HG02610 (cell line): Measurements from ENCODE around the gene MARCHF3.
"Not testable (repeated sequence)": the region's sequence is repeated elsewhere in the genome, so short reads cannot be mapped to it uniquely, and the experiment has no call there.

Experiments
- ATAC-seq: cut with Tn5 transposase; IDR thresholded peaks from one replicate; pipeline ENCODE4 v1.9.1; 2021; ENCODE audit warnings: mild to moderate bottlenecking, moderate library complexity; ENCODE audit not compliant: unreplicated experiment

The MARCHF3 gene

GRCh38 chr5:127051591-127051990 lies 21.2 kb upstream of the MARCHF3 start:
- no peak for ATAC-seq

GRCh38 chr5:127046343-127047072 lies 16.1 kb upstream of the MARCHF3 start:
- no peak for ATAC-seq

- ATAC-seq = no peak
Measured at GRCh38 chr5:127042593-127042992, 12.2 kb upstream of the MARCHF3 start.

- no peak for ATAC-seq
Measured at GRCh38 chr5:127041571-127041970, 11.2 kb upstream of the MARCHF3 start.

- ATAC-seq = no peak
Measured at GRCh38 chr5:127040796-127041520, 10.6 kb upstream of the MARCHF3 start.

GRCh38 chr5:127038550-127038949 lies 8.2 kb upstream of the MARCHF3 start:
- ATAC-seq = no peak

- ATAC-seq = no peak
Measured at GRCh38 chr5:127031863-127032232, 1.5 kb upstream of the MARCHF3 start.

GRCh38 chr5:127031147-127031862 lies 947 bp upstream of the MARCHF3 start:
- no peak for ATAC-seq

GRCh38 chr5:127029581-127030258 lies 638 bp downstream of the MARCHF3 start:
- ATAC-seq = peak; percentile 18

- ATAC-seq = no peak
Measured at GRCh38 chr5:127028822-127029457, 1.4 kb downstream of the MARCHF3 start.

GRCh38 chr5:127027539-127027938 lies 2.8 kb downstream of the MARCHF3 start:
- ATAC-seq = no peak

GRCh38 chr5:127026166-127026565 lies 4.2 kb downstream of the MARCHF3 start:
- ATAC-seq = no peak

- ATAC-seq = no peak
Measured at GRCh38 chr5:127025467-127025866, 4.9 kb downstream of the MARCHF3 start.

- ATAC-seq = no peak
Measured at GRCh38 chr5:127024821-127025220, 5.5 kb downstream of the MARCHF3 start.

- ATAC-seq = not testable (repeated sequence)
Measured at GRCh38 chr5:127023552-127024191, 6.7 kb downstream of the MARCHF3 start.

GRCh38 chr5:127022846-127023245 lies 7.5 kb downstream of the MARCHF3 start:
- no peak for ATAC-seq

GRCh38 chr5:127019928-127020327 lies 10.4 kb downstream of the MARCHF3 start:
- ATAC-seq = peak; percentile 55

GRCh38 chr5:127016722-127017121 lies 13.6 kb downstream of the MARCHF3 start:
- not testable (repeated sequence) for ATAC-seq

- no peak for ATAC-seq
Measured at GRCh38 chr5:127015716-127016115, 14.6 kb downstream of the MARCHF3 start.

- no peak for ATAC-seq
Measured at GRCh38 chr5:127014573-127014972, 15.8 kb downstream of the MARCHF3 start.
